Lung (tissue), 12 donors: Measurements from ENCODE around the gene CYP2E1. TPM values are rescaled to one million over a fixed set of nuclear protein-coding genes. Genes with fewer than 3 reads are reported as not detected.
"Not testable (repeated sequence)": the region's sequence is repeated elsewhere in the genome, so short reads cannot be mapped to it uniquely, and the experiment has no call there.

Source experiments
- ATAC-seq: fragments of 200-7000 bp; cut with Tn5 transposase; one replicate; pipeline ENCODE4 v1.9.1; 2020; ENCODE audit warnings: moderate number of reproducible peaks; ENCODE audit not compliant: insufficient read depth, low FRiP score
- DNase-seq, 3 donors: peaks; one replicate each; pipeline ENCODE4 v3.0.0-alpha.2; 2013 to 2017
- H3K27ac ChIP-seq, 2 donors: one replicate each; pipeline ENCODE4 v1.5.1; 2013; ENCODE audit warnings: mild to moderate bottlenecking in 2 of 2, moderate library complexity in 2 of 2, control low read depth in 1 of 2, inconsistent platforms in 1 of 2, low read depth in 1 of 2, low read length in 1 of 2
- H3K27me3 ChIP-seq, 3 donors: one replicate each; pipeline ENCODE4 v1.5.1; 2013; ENCODE audit warnings: low read length in 2 of 3; ENCODE audit not compliant: control insufficient read depth in 3 of 3, insufficient read depth in 3 of 3
- H3K36me3 ChIP-seq, 4 donors: one replicate each; pipeline ENCODE4 v1.5.1; 2013; ENCODE audit warnings: low read length in 4 of 4, mild to moderate bottlenecking in 1 of 4, moderate library complexity in 1 of 4; ENCODE audit not compliant: control insufficient read depth in 4 of 4, insufficient read depth in 4 of 4
- H3K4me1 ChIP-seq, 5 donors: one replicate each; pipeline ENCODE4 v1.5.1; 2013; ENCODE audit warnings: low read length in 5 of 5, mild to moderate bottlenecking in 2 of 5, moderate library complexity in 1 of 5; ENCODE audit not compliant: control insufficient read depth in 5 of 5, insufficient read depth in 5 of 5
- H3K4me3 ChIP-seq: one replicate; pipeline ENCODE4 v1.5.1; 2013; ENCODE audit warnings: mild to moderate bottlenecking, control low read depth, moderate library complexity
- H3K9ac ChIP-seq, 2 donors: one replicate each; pipeline ENCODE4 v1.5.1; 2013; ENCODE audit warnings: low read length in 2 of 2, control low read depth in 1 of 2; ENCODE audit not compliant: insufficient read depth in 1 of 2
- H3K9me3 ChIP-seq, 4 donors: one replicate each; pipeline ENCODE4 v1.5.1; 2013; ENCODE audit warnings: low read length in 3 of 4, mild to moderate bottlenecking in 1 of 4, moderate library complexity in 1 of 4; ENCODE audit not compliant: control insufficient read depth in 4 of 4, insufficient read depth in 3 of 4
- WGBS, 2 donors: extraction: QIAGEN DNeasy Blood & Tissue Kit; methylation state at CpG; one replicate each; pipeline ENCODE4 v1.1.7; 2013; 5-methylcytosine and 5-hydroxymethylcytosine counted together
- polyA plus RNA-seq, 2 donors: library from polyadenylated mRNA; stranded (reverse); fragments of 200-250 nt; gene quantifications; one replicate each; pipeline ENCODE4 v1.2.1, GENCODE V29; 2013
- total RNA-seq, 2 donors: library from RNA; depleted of rRNA in 1 of 2; stranded (reverse); fragments of >200 nt in 1 of 2; gene quantifications; one replicate each; pipeline ENCODE4 v1.2.1, GENCODE V29; 2014 to 2021
- TF ChIP-seq, protein P1 (sequence below): IDR thresholded peaks from 2 replicates; pipeline ENCODE4 v1.5.1; 2012; ENCODE audit warnings: mild to moderate bottlenecking; ENCODE audit errors: control extremely low read depth, extremely low read depth
- donor health status: control.
- donor health status: control.
- donor health status: Bipolar disorder and iron deficiency.
- donor health status: healthy.
- donor health status: DM: yes; HTN: yes; CAD: no.

Gene CYP2E1
- total and polyA plus RNA-seq, 4 donors, result 0.26 to 1.9 (median 1.1) TPM

- 65 to 72% methylated on average over 4 of the region's 4 CpGs for WGBS, 2 donors
- TF ChIP-seq, protein P1, sequence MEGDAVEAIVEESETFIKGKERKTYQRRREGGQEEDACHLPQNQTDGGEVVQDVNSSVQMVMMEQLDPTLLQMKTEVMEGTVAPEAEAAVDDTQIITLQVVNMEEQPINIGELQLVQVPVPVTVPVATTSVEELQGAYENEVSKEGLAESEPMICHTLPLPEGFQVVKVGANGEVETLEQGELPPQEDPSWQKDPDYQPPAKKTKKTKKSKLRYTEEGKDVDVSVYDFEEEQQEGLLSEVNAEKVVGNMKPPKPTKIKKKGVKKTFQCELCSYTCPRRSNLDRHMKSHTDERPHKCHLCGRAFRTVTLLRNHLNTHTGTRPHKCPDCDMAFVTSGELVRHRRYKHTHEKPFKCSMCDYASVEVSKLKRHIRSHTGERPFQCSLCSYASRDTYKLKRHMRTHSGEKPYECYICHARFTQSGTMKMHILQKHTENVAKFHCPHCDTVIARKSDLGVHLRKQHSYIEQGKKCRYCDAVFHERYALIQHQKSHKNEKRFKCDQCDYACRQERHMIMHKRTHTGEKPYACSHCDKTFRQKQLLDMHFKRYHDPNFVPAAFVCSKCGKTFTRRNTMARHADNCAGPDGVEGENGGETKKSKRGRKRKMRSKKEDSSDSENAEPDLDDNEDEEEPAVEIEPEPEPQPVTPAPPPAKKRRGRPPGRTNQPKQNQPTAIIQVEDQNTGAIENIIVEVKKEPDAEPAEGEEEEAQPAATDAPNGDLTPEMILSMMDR, result no peak
- H3K27ac ChIP-seq, result no peak overlapping the region
- H3K27me3 ChIP-seq, result peaks cover 0 to 7% (median 0%) of the 10 kb centered on the region in 3 donors
- no peaks in the 10 kb centered on the region for H3K4me1 ChIP-seq
- DNase-seq, result no peak
- H3K9me3 ChIP-seq, result peaks cover 0 to 6% (median 1%) of the 10 kb centered on the region in 4 donors
- ATAC-seq, result no peak
- peaks cover 0 to 3% (median 0%) of the 10 kb centered on the region in 4 donors for H3K36me3 ChIP-seq
- H3K4me3 ChIP-seq, result no peak overlapping the region
- no peak overlapping the region for H3K9ac ChIP-seq
These were observed 10.7 kb downstream of the CYP2E1 start for GRCh38 chr10:133537546-133538545.

GRCh38 chr10:133541441-133541975, 14.3 kb downstream of the CYP2E1 start:
- H3K9ac ChIP-seq, H3K27ac ChIP-seq, H3K27me3 ChIP-seq, H3K36me3 ChIP-seq, H3K4me3 ChIP-seq, DNase-seq, ATAC-seq, H3K4me1 ChIP-seq: not testable (repeated sequence)
- H3K9me3 ChIP-seq, result peaks cover 0 to 12% (median 6%) of the 10 kb centered on the region in 4 donors
- WGBS, 2 donors, result 57 to 75% methylated on average over 6 of the region's 6 CpGs

DNA sequence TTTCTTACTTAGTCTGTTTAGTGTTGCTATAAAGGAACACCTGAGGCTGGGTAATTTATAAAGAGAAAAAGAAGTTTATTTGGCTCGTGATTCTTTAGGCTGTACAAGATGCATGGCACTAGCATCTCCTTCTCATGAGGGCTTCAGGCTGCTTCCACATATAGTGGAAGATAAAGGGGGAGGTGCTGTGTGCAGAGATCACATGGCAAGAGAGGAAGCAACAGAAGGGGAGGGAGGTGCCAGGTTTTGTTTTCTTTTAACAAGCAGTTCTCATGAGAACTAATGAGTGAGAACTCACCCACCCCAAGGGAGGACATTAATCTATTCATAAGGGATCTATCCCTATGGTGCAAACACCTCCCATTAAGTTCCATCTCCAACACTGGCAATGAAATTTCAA, 17.3 kb downstream of the CYP2E1 start:
- TF ChIP-seq, protein P1, result no peak
- WGBS, 2 donors, result 57 to 75% methylated on average over 1 of the region's 1 CpG

GRCh38 chr10:133554600-133554999, 27.4 kb downstream of the CYP2E1 start:
- 88 to 90% methylated on average over 4 of the region's 4 CpGs for whole genome bisulfite sequencing, 2 donors
- no peak for DNase-seq
- TF ChIP-seq, protein P1, result no peak

More for the DNA sequence above, 17.3 kb downstream of the CYP2E1 start:
- peaks cover 0 to 10% (median 4%) of the 10 kb centered on the region in 4 donors for H3K9me3 ChIP-seq
- ATAC-seq, result no peak
- no peaks in the 10 kb centered on the region for H3K36me3 ChIP-seq
- no peaks in the 10 kb centered on the region for H3K27me3 ChIP-seq
- no peaks in the 10 kb centered on the region for H3K4me1 ChIP-seq
- H3K4me3 ChIP-seq, result no peak overlapping the region
- H3K27ac ChIP-seq, result no peak overlapping the region
- no peak for DNase-seq
- H3K9ac ChIP-seq, result no peak overlapping the region

More at GRCh38 chr10:133554600-133554999, 27.4 kb downstream of the CYP2E1 start:
- H3K4me3 ChIP-seq, result no peak overlapping the region
- no peak for ATAC-seq
- no peaks in the 10 kb centered on the region for H3K36me3 ChIP-seq
- no peaks in the 10 kb centered on the region for H3K4me1 ChIP-seq
- H3K9me3 ChIP-seq, result peaks cover 0 to 25% (median under 1%) of the 10 kb centered on the region in 4 donors
- H3K27me3 ChIP-seq, result peaks cover 0 to 2% (median 0%) of the 10 kb centered on the region in 3 donors
- no peak overlapping the region for H3K27ac ChIP-seq
- H3K9ac ChIP-seq, result no peak overlapping the region
